Stimulated activated CD4-positive, alpha-beta T cell treated with anti-CD3 and anti-CD28 coated beads, Interleukin-1b, Interleukin-23, amount 100 ng/mL, for 4 hours (primary cell): ENCODE measurements around the gene ABI1.
A peak's percentile ranks its signal among the peaks of the same experiment; 100 is the strongest.
"Not testable (repeated sequence)": the region's sequence is repeated elsewhere in the genome, so short reads cannot be mapped to it uniquely, and the experiment has no call there.

Source experiments
- DNase-seq, 2 donors: peaks; one replicate each; pipeline ENCODE4 v3.0.0-alpha.2; 2020; ENCODE audit warnings: low read depth in 2 of 2

Gene ABI1

DNA sequence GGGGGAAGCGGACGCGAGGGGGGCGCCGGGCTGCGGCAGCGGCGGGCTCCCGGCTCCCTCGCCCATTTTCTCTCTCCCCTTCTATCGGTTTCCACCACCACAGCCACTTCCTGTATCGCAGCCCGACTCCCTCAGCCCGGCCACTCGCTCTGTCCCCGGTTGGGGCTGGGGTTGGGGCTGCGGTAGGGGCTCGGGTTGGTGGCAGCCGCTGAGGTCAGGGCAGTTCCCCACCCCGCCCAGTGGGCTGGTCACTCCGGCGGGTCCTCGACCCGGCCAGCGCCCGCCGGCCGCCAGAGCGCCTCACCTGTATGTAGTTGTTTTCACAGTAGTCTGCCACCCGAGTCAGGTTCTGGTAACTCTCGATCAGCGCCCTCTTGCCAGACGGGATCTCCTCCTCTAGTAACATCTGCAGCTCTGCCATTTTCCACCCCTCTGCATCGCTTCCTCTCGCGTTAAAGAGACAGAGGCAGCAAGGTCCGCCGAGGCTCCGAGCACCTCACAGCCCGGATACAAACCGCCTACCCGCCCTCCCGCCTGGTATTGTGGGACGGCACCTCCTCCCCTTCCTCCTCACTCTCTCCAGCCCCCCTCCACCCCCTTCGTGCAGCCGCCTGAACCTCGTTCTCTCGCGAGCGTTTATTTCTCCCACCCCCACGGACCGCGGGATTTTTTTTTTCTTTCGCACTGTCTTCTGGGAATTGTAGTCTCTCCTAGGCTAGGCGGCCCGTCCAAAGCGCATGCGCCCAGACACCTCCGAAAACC lies at the start of gene ABI1:
Gene ABI1 (minus strand): TSS at position 516 of the 762 bp plus-strand sequence. CDS start 95 bp downstream, at position 421.
- peak; percentile 93 to 97 for DNase-seq

DNA sequence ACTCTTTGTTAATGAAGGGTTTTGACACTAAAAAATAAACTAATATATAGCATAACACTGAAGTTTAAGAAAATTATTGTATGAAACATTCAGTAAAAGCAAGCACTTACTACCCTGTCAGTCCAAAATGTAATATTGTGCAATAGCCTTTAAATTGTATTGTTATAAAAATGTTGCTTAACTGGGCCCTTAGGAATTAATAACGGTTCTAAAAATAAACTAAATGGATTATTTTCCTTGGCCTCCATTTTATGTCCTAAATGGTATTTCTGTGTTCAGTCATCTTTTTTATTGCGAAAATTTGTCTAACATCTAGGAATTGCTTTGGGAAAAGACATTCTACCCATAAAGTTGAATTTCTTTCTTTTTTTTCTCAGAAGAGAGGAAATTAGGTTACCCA lies 49.0 kb upstream of the ABI1 start:
- DNase-seq: no peak

- not testable (repeated sequence) for DNase-seq
Observed at GRCh38 chr10:26905253-26905781, 44.6 kb upstream of the ABI1 start.

DNA sequence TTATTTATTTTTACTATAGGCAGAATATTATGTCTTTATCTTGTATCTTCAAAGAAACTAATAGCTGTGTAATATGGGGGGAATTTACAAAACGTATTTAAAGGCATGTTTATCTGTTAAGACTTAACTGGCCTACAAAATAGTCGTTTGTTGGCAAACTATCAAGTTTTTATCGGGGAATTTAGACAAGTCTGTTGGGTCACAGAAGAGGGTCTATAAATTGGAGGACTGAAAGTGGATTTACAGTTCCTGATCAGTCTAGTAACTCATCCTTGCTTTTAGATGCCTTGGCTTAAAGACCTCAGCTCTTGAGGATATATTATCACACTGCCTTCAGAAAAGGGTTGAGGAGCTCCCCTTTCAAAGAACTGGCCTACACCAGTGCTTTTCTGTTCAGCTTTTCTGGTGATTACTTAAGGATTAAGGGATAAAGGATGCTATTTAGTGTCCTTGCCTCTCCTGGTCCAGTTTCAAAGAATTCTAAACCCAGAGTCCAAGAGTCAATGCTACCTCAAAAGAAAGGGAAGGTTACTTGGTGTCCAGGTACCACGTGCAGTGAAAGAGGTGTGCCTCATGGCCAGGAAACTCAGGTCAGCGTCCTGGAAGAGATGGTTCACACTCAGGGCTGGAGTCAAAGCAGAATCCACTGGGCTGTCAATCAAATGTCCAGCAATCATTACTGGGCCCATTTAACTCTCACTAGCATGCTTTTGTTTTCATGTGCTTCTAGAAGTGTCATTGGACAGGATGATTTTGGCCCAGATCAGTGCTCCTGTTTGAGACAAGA lies 42.9 kb upstream of the ABI1 start:
- DNase-seq: no peak

DNA sequence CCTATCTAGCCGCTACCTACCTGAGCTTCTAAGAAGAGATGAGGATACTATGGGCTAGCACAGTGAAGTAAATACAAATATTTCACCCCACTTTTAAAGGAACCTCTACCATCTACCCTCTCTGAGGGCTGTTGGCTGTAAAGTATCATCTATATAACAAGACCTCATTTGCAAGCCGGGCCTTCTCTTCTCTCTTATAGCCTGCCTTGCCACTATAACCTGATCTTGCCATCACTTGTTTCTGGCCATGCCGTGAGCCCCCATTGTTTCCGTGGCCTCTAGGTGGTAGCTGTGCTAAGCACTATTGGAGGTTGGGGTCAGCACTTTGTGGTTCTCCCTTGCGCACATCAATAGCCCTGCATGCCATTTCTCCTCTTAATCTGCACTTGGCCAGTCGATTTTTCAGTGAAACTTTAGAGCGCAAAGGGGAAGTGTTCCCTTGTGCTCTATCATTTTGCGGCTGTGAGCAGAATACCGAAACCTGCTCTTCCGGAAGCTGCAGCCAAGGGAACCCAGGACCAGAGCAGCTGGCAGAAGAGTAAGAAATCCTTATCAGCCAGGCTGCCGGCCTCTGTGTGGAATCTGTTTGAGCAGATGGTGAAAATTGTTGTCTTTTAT lies 31.7 kb upstream of the ABI1 start:
- DNase-seq: not testable (repeated sequence)

- no peak for DNase-seq
Observed at GRCh38 chr10:26890956-26891355, 30.2 kb upstream of the ABI1 start.

- DNase-seq: no peak
Observed at GRCh38 chr10:26887611-26888215, 27.0 kb upstream of the ABI1 start.

DNA sequence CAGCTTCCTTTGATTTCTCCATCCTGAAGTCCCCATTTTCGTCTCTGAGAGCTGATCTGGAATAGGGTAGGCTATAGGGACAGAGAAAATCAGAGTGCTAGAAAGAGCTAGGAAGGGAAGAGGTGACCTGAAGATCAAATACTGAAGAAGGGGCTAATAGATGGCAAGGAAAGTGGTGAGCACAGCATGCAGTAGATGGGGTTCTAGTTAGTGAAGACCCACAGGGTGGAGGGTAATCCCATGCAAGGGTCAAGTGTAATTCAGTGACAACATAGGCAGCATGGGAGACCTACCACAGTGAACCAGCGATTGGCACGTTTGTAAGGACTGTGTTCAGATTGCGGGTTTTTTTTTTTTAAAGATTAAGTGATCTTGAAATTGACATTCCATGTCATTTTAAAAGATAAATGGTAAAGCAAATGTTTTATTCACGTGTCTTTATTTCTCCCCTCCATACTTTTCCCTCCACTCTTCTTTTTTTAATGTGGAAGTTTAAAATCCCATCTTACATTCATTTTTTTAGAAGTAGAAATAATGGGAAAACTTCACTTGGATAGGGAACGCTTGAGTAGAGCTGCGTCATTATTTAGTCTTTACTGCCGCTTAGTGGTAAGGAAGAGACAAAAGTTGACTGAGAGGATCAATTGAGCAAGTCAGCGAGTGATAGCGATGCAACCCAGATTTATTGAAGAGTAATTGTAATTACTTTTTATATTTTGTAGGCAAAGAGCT lies 21.0 kb upstream of the ABI1 start:
- no peak for DNase-seq

DNA sequence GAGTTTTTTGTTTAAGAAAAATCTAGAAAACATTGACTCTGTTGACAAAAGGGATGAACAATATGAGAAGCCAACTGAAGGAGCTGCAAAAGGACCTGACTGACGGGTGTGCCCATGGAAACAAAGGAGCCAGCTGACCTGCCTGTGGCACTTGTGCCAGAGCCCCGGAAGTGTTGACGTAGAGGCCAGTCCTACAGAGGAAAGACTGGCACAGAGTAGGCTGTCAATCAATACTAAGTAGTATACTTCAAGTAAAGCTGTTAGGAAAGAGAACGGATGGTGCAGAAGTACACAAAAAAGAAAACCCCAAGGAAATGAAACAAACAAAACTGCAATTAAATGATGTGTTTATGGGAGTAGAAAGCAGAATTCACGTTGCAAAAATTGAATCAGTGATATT lies 19.0 kb upstream of the ABI1 start:
- DNase-seq: no peak

DNA sequence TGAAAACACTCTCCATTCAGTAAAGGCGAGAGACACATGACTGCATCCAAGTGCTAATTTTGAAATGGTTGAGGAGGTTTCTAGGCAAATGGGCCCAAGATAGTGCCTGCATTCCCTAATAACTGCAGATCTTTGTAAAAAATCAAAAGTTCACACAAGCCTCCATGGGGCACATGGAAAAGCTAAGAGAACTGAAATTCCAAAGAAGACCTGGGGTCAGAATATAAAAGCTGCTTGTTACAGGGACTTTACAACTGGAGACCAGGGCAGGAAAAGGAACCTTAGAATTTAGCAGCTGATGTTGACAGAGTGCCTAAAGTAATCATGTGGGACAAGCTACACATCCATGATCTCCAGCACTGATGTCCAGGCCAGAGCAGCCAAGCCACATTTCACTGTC lies 10.0 kb upstream of the ABI1 start:
- DNase-seq: no peak

GRCh38 chr10:26869528-26869927 lies 8.8 kb upstream of the ABI1 start:
- no peak for DNase-seq

DNA sequence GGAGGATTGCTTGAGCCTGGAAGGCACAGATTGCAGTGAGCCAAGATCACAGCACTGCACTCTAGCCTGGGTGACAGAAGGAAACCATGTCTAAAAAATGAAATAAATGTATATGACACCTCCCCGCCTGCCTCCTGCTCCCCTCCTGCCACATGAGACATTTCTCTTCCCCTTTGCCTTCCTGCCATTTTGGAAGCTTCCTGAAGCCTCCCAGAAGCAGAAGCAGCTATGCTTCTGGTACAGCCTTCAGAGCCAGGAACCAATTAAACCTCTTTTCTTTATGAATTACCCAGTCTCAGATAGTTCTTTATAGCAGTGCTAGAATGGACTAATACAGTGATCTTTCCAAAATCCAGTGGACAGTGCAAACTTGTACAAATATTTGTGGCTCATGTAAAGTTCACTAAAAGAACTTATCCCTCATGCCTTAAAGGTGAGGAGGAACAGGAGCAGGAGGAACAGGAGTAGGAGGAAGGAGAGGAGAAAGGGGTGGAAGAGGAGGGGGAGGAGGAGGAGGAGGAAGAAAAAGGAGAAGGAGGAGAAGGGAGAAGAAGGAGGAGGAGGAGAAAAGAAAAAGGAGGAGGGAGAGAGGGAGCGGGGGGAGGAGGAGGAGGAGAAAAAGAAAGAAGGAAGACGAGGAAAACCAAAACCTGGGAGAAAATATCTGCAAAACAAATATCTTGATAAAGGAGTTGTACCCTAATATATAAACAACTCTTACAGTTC lies 2.8 kb upstream of the ABI1 start:
- no peak for DNase-seq

- DNase-seq: no peak
Observed at GRCh38 chr10:26861205-26861998, 644 bp upstream of the ABI1 start.

GRCh38 chr10:26860102-26860442 lies 686 bp downstream of the ABI1 start:
- DNase-seq: peak; percentile 26 to 30

GRCh38 chr10:26859241-26860101 lies 1.3 kb downstream of the ABI1 start:
- DNase-seq: no peak

DNA sequence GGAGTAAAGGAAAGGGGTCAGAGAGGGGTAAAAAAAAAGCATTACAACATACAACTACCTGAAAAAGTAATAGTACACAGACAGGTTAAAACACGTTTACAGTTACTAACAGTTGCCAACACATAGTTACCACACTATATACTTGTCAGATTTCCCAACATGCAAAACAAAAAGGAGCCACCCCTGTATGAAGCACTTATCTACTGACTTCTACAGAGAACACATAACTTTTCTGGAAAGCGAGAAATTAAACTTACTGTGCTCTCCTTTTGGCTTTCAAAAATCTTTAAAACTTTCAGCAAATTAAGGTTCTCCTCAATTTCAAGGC lies 2.1 kb downstream of the ABI1 start:
- no peak for DNase-seq

DNA sequence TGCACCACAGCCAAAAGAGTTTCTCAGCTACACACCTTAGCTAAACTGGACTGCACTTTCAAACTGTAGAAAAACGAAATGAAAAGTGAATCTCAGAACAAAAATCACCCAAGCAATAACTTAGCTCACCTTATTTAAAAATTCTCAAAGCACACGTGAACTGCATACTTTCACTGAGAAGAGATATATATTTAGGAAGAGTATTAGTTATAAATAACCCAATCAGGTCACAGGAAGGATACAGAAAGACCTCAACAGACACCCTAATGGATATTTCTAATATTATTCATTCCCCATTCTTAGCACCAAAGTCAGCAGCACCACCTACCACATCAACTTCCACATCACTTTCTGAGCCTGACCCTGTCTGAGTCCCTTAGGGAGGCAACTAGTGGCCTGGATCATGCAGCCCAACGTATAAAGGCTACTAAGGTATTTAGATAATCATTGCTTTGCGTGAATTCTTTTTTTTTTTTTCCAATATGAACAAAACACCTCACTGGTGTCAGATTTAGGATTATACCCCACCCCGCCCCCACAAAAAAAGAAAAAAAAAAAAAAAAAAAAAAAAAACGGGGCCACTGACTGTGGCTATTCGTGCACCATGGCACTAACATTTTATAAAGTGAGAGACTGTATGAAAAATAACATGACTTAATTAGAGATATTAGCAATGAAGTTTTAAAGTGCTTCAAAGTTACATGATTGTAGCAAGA lies 2.6 kb downstream of the ABI1 start:
- no peak for DNase-seq

- not testable (repeated sequence) for DNase-seq
Observed at GRCh38 chr10:26857553-26857952, 3.2 kb downstream of the ABI1 start.
